GM12878 (cell line): ENCODE results near the gene ZNF436. TPM values are rescaled to one million over a fixed set of nuclear protein-coding genes. Genes with fewer than 3 reads are reported as not detected.
A peak's percentile ranks its signal among the peaks of the same experiment; 100 is the strongest.

Experiments used
- CEBPZ ChIP-seq: fragments of 150-350 bp; IDR thresholded peaks from 2 replicates; pipeline ENCODE4 v1.6.1; 2016; ENCODE audit warnings: low read depth, low read length
- CREM ChIP-seq: IDR thresholded peaks from 2 replicates; pipeline ENCODE4 v1.6.1; 2014; ENCODE audit warnings: antibody characterized with exemption, low read depth
- E2F4 ChIP-seq: IDR thresholded peaks from 2 replicates; pipeline ENCODE4 v1.6.1; 2012; ENCODE audit warnings: low read depth, low read length, improper control_type of control experiment
- EP300 ChIP-seq, 2 experiments: fragments of 150-350 bp in 1 of 2; IDR thresholded peaks; 2 replicates each; pipeline ENCODE4 v1.6.1; 2011 to 2012; ENCODE audit warnings: low read depth in 2 of 2, low read length in 2 of 2, borderline replicate concordance in 1 of 2, improper control_type of control experiment in 1 of 2, inconsistent platforms in 1 of 2; ENCODE audit not compliant: control insufficient read depth in 1 of 2
- ETV6 ChIP-seq, 2 experiments: fragments of 450-650 bp in 1 of 2; IDR thresholded peaks in 1 of 2; conservative IDR thresholded peaks in 1 of 2; 2 replicates each; pipeline ENCODE4 v1.6.1; 2014; ENCODE audit warnings: antibody characterized with exemption in 1 of 2, borderline replicate concordance in 1 of 2, low read depth in 1 of 2, mild to moderate bottlenecking in 1 of 2, moderate library complexity in 1 of 2
- IKZF1 ChIP-seq: fragments of 450-650 bp; conservative IDR thresholded peaks from 2 replicates; pipeline ENCODE4 v1.6.1; 2017; ENCODE audit warnings: antibody characterized with exemption, mild to moderate bottlenecking
- IRF4 ChIP-seq: IDR thresholded peaks from 2 replicates; pipeline ENCODE4 v1.6.1; 2011; ENCODE audit warnings: low read depth, low read length
- MEF2A ChIP-seq: IDR thresholded peaks from 2 replicates; pipeline ENCODE4 v1.6.1; 2011; ENCODE audit warnings: low read depth, mild to moderate bottlenecking, low read length, moderate library complexity; ENCODE audit not compliant: insufficient read depth
- MEF2B ChIP-seq: fragments of 450-650 bp; IDR thresholded peaks from 2 replicates; pipeline ENCODE4 v1.6.1; 2018; ENCODE audit warnings: mild to moderate bottlenecking, moderate library complexity; ENCODE audit not compliant: partially characterized antibody, poor library complexity, severe bottlenecking
- MYC ChIP-seq: IDR thresholded peaks from 2 replicates; pipeline ENCODE4 v1.6.1; 2011; ENCODE audit warnings: mild to moderate bottlenecking, low read length, moderate library complexity, inconsistent platforms; ENCODE audit not compliant: insufficient read depth, insufficient replicate concordance, insufficient read length, severe bottlenecking
- NFYA ChIP-seq: IDR thresholded peaks from 2 replicates; pipeline ENCODE4 v1.6.1; 2011; ENCODE audit warnings: low read depth, mild to moderate bottlenecking, low read length, improper control_type of control experiment, borderline replicate concordance
- RCOR1 ChIP-seq: conservative IDR thresholded peaks from 2 replicates; pipeline ENCODE4 v1.6.1; 2012; ENCODE audit warnings: low read depth, low read length, improper control_type of control experiment
- SKIL ChIP-seq: fragments of 450-650 bp; IDR thresholded peaks from 2 replicates; pipeline ENCODE4 v1.6.1; 2017; ENCODE audit warnings: mild to moderate bottlenecking, low read depth, inconsistent platforms; ENCODE audit not compliant: poor library complexity, severe bottlenecking
- SMAD1 ChIP-seq: fragments of 450-650 bp; IDR thresholded peaks from 2 replicates; pipeline ENCODE4 v1.6.1; 2018; ENCODE audit warnings: mild to moderate bottlenecking, low read depth; ENCODE audit not compliant: partially characterized antibody
- SMC3 ChIP-seq: IDR thresholded peaks from 2 replicates; pipeline ENCODE4 v1.6.1; 2011; ENCODE audit warnings: low read length, improper control_type of control experiment, borderline replicate concordance
- SREBF1 ChIP-seq: IDR thresholded peaks from 2 replicates; pipeline ENCODE4 v1.6.1; 2012; ENCODE audit warnings: mild to moderate bottlenecking, low read length
- SREBF2 ChIP-seq: IDR thresholded peaks from 2 replicates; pipeline ENCODE4 v1.6.1; 2012; ENCODE audit warnings: mild to moderate bottlenecking, low read length
- TARDBP ChIP-seq: IDR thresholded peaks from 2 replicates; pipeline ENCODE4 v1.6.1; 2016; ENCODE audit warnings: borderline replicate concordance
- USF1 ChIP-seq: IDR thresholded peaks from 2 replicates; pipeline ENCODE4 v1.6.1; 2011; ENCODE audit warnings: borderline replicate concordance, low read depth, mild to moderate bottlenecking, moderate library complexity, mixed read lengths, low read length; ENCODE audit not compliant: insufficient read depth; ENCODE audit errors: extremely low read length
- USF2 ChIP-seq: IDR thresholded peaks from 2 replicates; pipeline ENCODE4 v1.6.1; 2011; ENCODE audit warnings: low read depth, low read length, improper control_type of control experiment, borderline replicate concordance
- ZSCAN29 ChIP-seq: fragments of 450-650 bp; IDR thresholded peaks from 2 replicates; pipeline ENCODE4 v1.6.1; 2017; ENCODE audit warnings: mild to moderate bottlenecking, moderate library complexity
- polyA plus RNA-seq, 11 experiments: library from polyadenylated mRNA; depleted of rRNA in 4 of 11; unstranded in 6 of 11; stranded (reverse) in 5 of 11; fragments of >200 nt; fragmentation: Nextera tagmentation in 4 of 11; fragmentation: Illumina TruSeq in 1 of 11; extraction: Ambion mirVana in 4 of 11; extraction: Trizol in 1 of 11; gene quantifications; 1 replicate in 1 of 11; 2 replicates in 10 of 11; pipeline versions ENCODE4 v1.2.1 to v1.2.3, GENCODE V29; 2011 to 2016; ENCODE audit warnings: inconsistent platforms in 2 of 11, missing spikeins in 2 of 11, low read depth in 1 of 11
- total RNA-seq, 4 experiments: library from RNA; depleted of rRNA in 3 of 4; stranded (reverse); fragments of >200 nt in 3 of 4; fragmentation: Illumina TruSeq in 1 of 4; extraction: Trizol in 1 of 4; gene quantifications; 2 replicates each; pipeline versions ENCODE4 v1.2.1 to v1.2.3, GENCODE V29; 2013 to 2021

ZNF436 gene
- total and polyA plus RNA-seq, 10 of the 15 experiments (the other 5 are each of a cell fraction or from before 2014, with no cell fraction given), result 0.85 to 4.7 (median 3.0) TPM

GRCh38 chr1:23369335-23370013 is at the start of gene ZNF436 (continued):
- no peak for TF ChIP-seq SMC3
- TF ChIP-seq USF2, result no peak
- TF ChIP-seq ETV6 (conservative IDR thresholded peaks at IDR 0.05 in 1 of 2, IDR thresholded peaks at IDR 0.05 in 1 of 2; ENCODE audit: borderline replicate concordance in 1 of 2, low read depth in 1 of 2), result no peak
- TF ChIP-seq MYC, result no peak
- TF ChIP-seq SMAD1, result peak; percentile 26
- no peak for TF ChIP-seq CEBPZ
- no peak for TF ChIP-seq E2F4
- no peak for TF ChIP-seq USF1
- TF ChIP-seq IRF4, result no peak
- no peak for TF ChIP-seq ZSCAN29
- no peak for TF ChIP-seq RCOR1
- TF ChIP-seq SREBF1, result no peak
- TF ChIP-seq EP300 (IDR thresholded peaks at IDR 0.05; ENCODE audit: borderline replicate concordance in 1 of 2, control insufficient read depth in 1 of 2, low read depth in 2 of 2, low read length in 2 of 2), result no peak
- no peak for TF ChIP-seq MEF2A
- no peak for TF ChIP-seq NFYA
- TF ChIP-seq CREM, result no peak
- TF ChIP-seq IKZF1, result no peak; the same call in 1 of the 2 replicates
- no peak for TF ChIP-seq SREBF2
- no peak for TF ChIP-seq SKIL
- no peak for TF ChIP-seq TARDBP
- no peak for TF ChIP-seq MEF2B
